Esophagus muscularis mucosa (tissue), 4 donors: ENCODE data around the gene ZNF454.

Experiments
- CTCF ChIP-seq, 3 experiments: fragments of 200-600 bp in 2 of 3; fragments of 450-650 bp in 1 of 3; sonication (generic) in 2 of 3; IDR thresholded peaks; one replicate each; pipeline ENCODE4 v1.5.1; 2017 to 2019; ENCODE audit warnings: antibody characterized with exemption in 3 of 3, mild to moderate bottlenecking in 2 of 3, moderate library complexity in 1 of 3
- EP300 ChIP-seq: sonication (generic); formaldehyde crosslinking; IDR thresholded peaks from one replicate; pipeline ENCODE4 v1.6.1; 2017; ENCODE audit warnings: antibody characterized with exemption
- POLR2A ChIP-seq: fragments of 450-650 bp; IDR thresholded peaks from one replicate; pipeline ENCODE4 v1.6.1; 2017; ENCODE audit warnings: antibody characterized with exemption, moderate library complexity, mild to moderate bottlenecking, low read depth

DNA sequence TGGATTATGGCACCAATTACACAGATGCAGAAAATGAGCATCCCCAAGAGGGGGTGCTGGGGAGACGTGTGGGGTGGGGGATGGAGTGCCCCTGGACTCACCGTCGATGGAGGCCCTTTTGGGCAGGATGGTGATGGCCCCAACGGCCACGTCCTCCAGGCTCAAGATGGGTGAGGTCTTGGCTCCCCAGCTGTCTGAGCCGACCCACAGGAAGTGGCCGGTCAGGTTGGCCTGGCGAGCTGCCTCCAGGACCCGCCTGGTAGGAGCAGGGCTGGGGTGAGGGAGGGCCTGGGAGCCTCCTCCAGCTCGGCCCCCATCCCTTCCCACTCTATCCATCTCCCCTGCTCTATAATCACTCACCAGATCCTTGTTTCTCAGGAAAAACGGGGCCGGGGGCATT lies 49.5 kb downstream of the ZNF454 start:
- TF ChIP-seq CTCF (IDR thresholded peaks at IDR 0.05): no peak
- TF ChIP-seq POLR2A: no peak
- no peak for TF ChIP-seq EP300
